AG09309 (cell line): ENCODE data around the gene TRIM47.

Experiments
- DNase-seq: peaks from one replicate; pipeline ENCODE4 v3.0.0-alpha.2; 2010; ENCODE audit warnings: low read depth
- H3K4me3 ChIP-seq: 2 replicates; pipeline ENCODE4 v1.5.1; 2011; ENCODE audit warnings: mild to moderate bottlenecking, low read depth, low read length, moderate library complexity; ENCODE audit not compliant: control insufficient read depth
- CTCF ChIP-seq: IDR thresholded peaks from 2 replicates; pipeline ENCODE4 v1.5.1; 2011; ENCODE audit warnings: mild to moderate bottlenecking, low read depth, low read length, inconsistent platforms; ENCODE audit not compliant: insufficient read depth, control insufficient read depth; ENCODE audit errors: missing control alignments

Gene TRIM47

GRCh38 chr17:75843577-75844529 is 34.5 kb downstream of the TRIM47 start, which contains the start of gene UNC13D:
UNC13D (minus strand) TSS chr17:75844404; CDS start chr17:75844337, 67 bp downstream.
- TF ChIP-seq CTCF, result no peak
- H3K4me3 ChIP-seq, result no peak within 1 kb of the TSS
- no peak for DNase-seq

GRCh38 chr17:75842963-75843576 is 35.3 kb downstream of the TRIM47 start:
- TF ChIP-seq CTCF, result no peak
- no peak overlapping the region for H3K4me3 ChIP-seq
- no peak for DNase-seq

GRCh38 chr17:75842411-75842810 is 36.0 kb downstream of the TRIM47 start:
- no peak for TF ChIP-seq CTCF
- DNase-seq, result no peak
- H3K4me3 ChIP-seq, result no peak overlapping the region

- no peak for TF ChIP-seq CTCF
- DNase-seq, result no peak
Observed at GRCh38 chr17:75840799-75841164, 37.6 kb downstream of the TRIM47 start.

GRCh38 chr17:75839942-75840798 is 38.2 kb downstream of the TRIM47 start:
- no peak overlapping the region for H3K4me3 ChIP-seq
- no peak for TF ChIP-seq CTCF
- no peak for DNase-seq

More at GRCh38 chr17:75840799-75841164, 37.6 kb downstream of the TRIM47 start:
- no peak overlapping the region for H3K4me3 ChIP-seq

GRCh38 chr17:75838410-75838809 is 40.0 kb downstream of the TRIM47 start:
- no peak for TF ChIP-seq CTCF
- no peak overlapping the region for H3K4me3 ChIP-seq

More at GRCh38 chr17:75838410-75838809, 40.0 kb downstream of the TRIM47 start:
- no peak for DNase-seq
